ENCODE data around the gene TSPAN18.

TSPAN18 gene

GRCh38 chr11:44803009-44803408 is 76.2 kb downstream of the TSPAN18 start:
- DNase-seq, result no peak

GRCh38 chr11:44804449-44805437 is 78.0 kb downstream of the TSPAN18 start:
- DNase-seq, result no peak

- DNase-seq, result no peak
These were observed 78.8 kb downstream of the TSPAN18 start for GRCh38 chr11:44805596-44805995.

GRCh38 chr11:44808053-44808753 is 81.4 kb downstream of the TSPAN18 start:
- no peak for DNase-seq

- no peak for DNase-seq
These were observed 82.5 kb downstream of the TSPAN18 start for GRCh38 chr11:44809283-44809682.

GRCh38 chr11:44811841-44812448 is 85.2 kb downstream of the TSPAN18 start:
- DNase-seq, result peak; percentile 22 to 50

- no peak for DNase-seq
These were observed 86.2 kb downstream of the TSPAN18 start for GRCh38 chr11:44812971-44813370.

- DNase-seq, result no peak
These were observed 86.6 kb downstream of the TSPAN18 start for GRCh38 chr11:44813401-44813800.

- DNase-seq, result no peak
These were observed 88.3 kb downstream of the TSPAN18 start for GRCh38 chr11:44814881-44815592.

- DNase-seq, result no peak
These were observed 89.2 kb downstream of the TSPAN18 start for GRCh38 chr11:44815917-44816456.

GRCh38 chr11:44816761-44817160 is 90.0 kb downstream of the TSPAN18 start:
- no peak for DNase-seq

- DNase-seq, result no peak
These were observed 90.6 kb downstream of the TSPAN18 start for GRCh38 chr11:44817207-44817949.

GRCh38 chr11:44818110-44818509 is 91.3 kb downstream of the TSPAN18 start:
- no peak for DNase-seq

- DNase-seq, result no peak
These were observed 92.6 kb downstream of the TSPAN18 start for GRCh38 chr11:44819346-44819745.

- no peak for DNase-seq
These were observed 95.6 kb downstream of the TSPAN18 start for GRCh38 chr11:44822369-44822768.

- no peak for DNase-seq
These were observed 96.2 kb downstream of the TSPAN18 start for GRCh38 chr11:44823006-44823405.

- DNase-seq, result no peak
These were observed 97.1 kb downstream of the TSPAN18 start for GRCh38 chr11:44823868-44824267.

- DNase-seq, result no peak
These were observed 97.5 kb downstream of the TSPAN18 start for GRCh38 chr11:44824300-44824704.

GRCh38 chr11:44825058-44825785 is 98.5 kb downstream of the TSPAN18 start:
- DNase-seq, result no peak

GRCh38 chr11:44826922-44827643 is 100.3 kb downstream of the TSPAN18 start:
- no peak for DNase-seq

Measured in NCI-H2081 (cell line).